DOHH2 (cell line): Measurements from ENCODE around the gene PES1.

Experiments
- EZH2phosphoT487 ChIP-seq: fragments of 200-600 bp; sonication (generic); IDR thresholded peaks from 2 replicates; pipeline ENCODE4 v1.6.1; 2017; ENCODE audit warnings: borderline replicate concordance, mild to moderate bottlenecking, antibody characterized with exemption, low read length, moderate library complexity, mixed read lengths
- TF ChIP-seq, protein P1 (sequence below): fragments of 200-600 bp; sonication (generic); IDR thresholded peaks from one replicate; pipeline ENCODE4 v1.5.1; 2014; ENCODE audit warnings: antibody characterized with exemption, mild to moderate bottlenecking, low read depth, low read length; ENCODE audit not compliant: poor library complexity, severe bottlenecking

GRCh38 chr22:30604723-30605122 lies 13.0 kb upstream of the PES1 start:
- TF ChIP-seq, protein P1, sequence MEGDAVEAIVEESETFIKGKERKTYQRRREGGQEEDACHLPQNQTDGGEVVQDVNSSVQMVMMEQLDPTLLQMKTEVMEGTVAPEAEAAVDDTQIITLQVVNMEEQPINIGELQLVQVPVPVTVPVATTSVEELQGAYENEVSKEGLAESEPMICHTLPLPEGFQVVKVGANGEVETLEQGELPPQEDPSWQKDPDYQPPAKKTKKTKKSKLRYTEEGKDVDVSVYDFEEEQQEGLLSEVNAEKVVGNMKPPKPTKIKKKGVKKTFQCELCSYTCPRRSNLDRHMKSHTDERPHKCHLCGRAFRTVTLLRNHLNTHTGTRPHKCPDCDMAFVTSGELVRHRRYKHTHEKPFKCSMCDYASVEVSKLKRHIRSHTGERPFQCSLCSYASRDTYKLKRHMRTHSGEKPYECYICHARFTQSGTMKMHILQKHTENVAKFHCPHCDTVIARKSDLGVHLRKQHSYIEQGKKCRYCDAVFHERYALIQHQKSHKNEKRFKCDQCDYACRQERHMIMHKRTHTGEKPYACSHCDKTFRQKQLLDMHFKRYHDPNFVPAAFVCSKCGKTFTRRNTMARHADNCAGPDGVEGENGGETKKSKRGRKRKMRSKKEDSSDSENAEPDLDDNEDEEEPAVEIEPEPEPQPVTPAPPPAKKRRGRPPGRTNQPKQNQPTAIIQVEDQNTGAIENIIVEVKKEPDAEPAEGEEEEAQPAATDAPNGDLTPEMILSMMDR = no peak
- TF ChIP-seq EZH2phosphoT487 = no peak
